Lung (tissue), 12 donors: ENCODE data around the gene ST8SIA4. TPM values are rescaled to one million over a fixed set of nuclear protein-coding genes. Genes with fewer than 3 reads are reported as not detected.

Experiments
- ATAC-seq: fragments of 200-7000 bp; cut with Tn5 transposase; one replicate; pipeline ENCODE4 v1.9.1; 2020; ENCODE audit warnings: moderate number of reproducible peaks; ENCODE audit not compliant: insufficient read depth, low FRiP score
- DNase-seq, 3 donors: peaks; one replicate each; pipeline ENCODE4 v3.0.0-alpha.2; 2013 to 2017
- H3K27ac ChIP-seq, 2 donors: one replicate each; pipeline ENCODE4 v1.5.1; 2013; ENCODE audit warnings: mild to moderate bottlenecking in 2 of 2, moderate library complexity in 2 of 2, control low read depth in 1 of 2, inconsistent platforms in 1 of 2, low read depth in 1 of 2, low read length in 1 of 2
- H3K27me3 ChIP-seq, 3 donors: one replicate each; pipeline ENCODE4 v1.5.1; 2013; ENCODE audit warnings: low read length in 2 of 3; ENCODE audit not compliant: control insufficient read depth in 3 of 3, insufficient read depth in 3 of 3
- H3K36me3 ChIP-seq, 4 donors: one replicate each; pipeline ENCODE4 v1.5.1; 2013; ENCODE audit warnings: low read length in 4 of 4, mild to moderate bottlenecking in 1 of 4, moderate library complexity in 1 of 4; ENCODE audit not compliant: control insufficient read depth in 4 of 4, insufficient read depth in 4 of 4
- H3K4me1 ChIP-seq, 5 donors: one replicate each; pipeline ENCODE4 v1.5.1; 2013; ENCODE audit warnings: low read length in 5 of 5, mild to moderate bottlenecking in 2 of 5, moderate library complexity in 1 of 5; ENCODE audit not compliant: control insufficient read depth in 5 of 5, insufficient read depth in 5 of 5
- H3K4me3 ChIP-seq: one replicate; pipeline ENCODE4 v1.5.1; 2013; ENCODE audit warnings: mild to moderate bottlenecking, control low read depth, moderate library complexity
- H3K9ac ChIP-seq, 2 donors: one replicate each; pipeline ENCODE4 v1.5.1; 2013; ENCODE audit warnings: low read length in 2 of 2, control low read depth in 1 of 2; ENCODE audit not compliant: insufficient read depth in 1 of 2
- H3K9me3 ChIP-seq, 4 donors: one replicate each; pipeline ENCODE4 v1.5.1; 2013; ENCODE audit warnings: low read length in 3 of 4, mild to moderate bottlenecking in 1 of 4, moderate library complexity in 1 of 4; ENCODE audit not compliant: control insufficient read depth in 4 of 4, insufficient read depth in 3 of 4
- WGBS, 2 donors: extraction: QIAGEN DNeasy Blood & Tissue Kit; methylation state at CpG; one replicate each; pipeline ENCODE4 v1.1.7; 2013; 5-methylcytosine and 5-hydroxymethylcytosine counted together
- polyA plus RNA-seq, 2 donors: library from polyadenylated mRNA; stranded (reverse); fragments of 200-250 nt; gene quantifications; one replicate each; pipeline ENCODE4 v1.2.1, GENCODE V29; 2013
- total RNA-seq, 2 donors: library from RNA; depleted of rRNA in 1 of 2; stranded (reverse); fragments of >200 nt in 1 of 2; gene quantifications; one replicate each; pipeline ENCODE4 v1.2.1, GENCODE V29; 2014 to 2021
- TF ChIP-seq, protein P1 (sequence below): IDR thresholded peaks from 2 replicates; pipeline ENCODE4 v1.5.1; 2012; ENCODE audit warnings: mild to moderate bottlenecking; ENCODE audit errors: control extremely low read depth, extremely low read depth
- donor health status: control.
- donor health status: control.
- donor health status: Bipolar disorder and iron deficiency.
- donor health status: healthy.
- donor health status: DM: yes; HTN: yes; CAD: no.

Gene ST8SIA4
- total and polyA plus RNA-seq, 4 donors = 4.2 to 22.1 (median 14.2) TPM

DNA sequence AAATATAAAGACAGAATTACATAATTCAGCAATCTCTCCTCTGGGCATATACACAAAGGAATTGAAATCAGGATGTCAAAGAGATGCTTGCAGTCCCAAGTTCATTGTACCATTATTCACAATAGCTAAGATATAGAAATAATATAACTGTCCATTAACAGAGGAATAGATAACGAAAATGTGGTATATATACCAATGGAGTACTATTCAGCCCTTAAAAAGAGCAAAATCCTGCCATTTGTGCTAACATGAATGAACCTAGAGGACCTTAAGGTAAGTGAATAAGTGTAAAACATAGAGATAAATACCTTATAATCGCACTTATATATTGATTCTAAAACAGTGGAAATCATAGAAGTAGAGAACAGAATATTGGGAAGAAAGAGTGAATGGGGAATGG is 7.0 kb downstream of the ST8SIA4 start:
- no peak overlapping the region for H3K4me3 ChIP-seq
- TF ChIP-seq, protein P1, sequence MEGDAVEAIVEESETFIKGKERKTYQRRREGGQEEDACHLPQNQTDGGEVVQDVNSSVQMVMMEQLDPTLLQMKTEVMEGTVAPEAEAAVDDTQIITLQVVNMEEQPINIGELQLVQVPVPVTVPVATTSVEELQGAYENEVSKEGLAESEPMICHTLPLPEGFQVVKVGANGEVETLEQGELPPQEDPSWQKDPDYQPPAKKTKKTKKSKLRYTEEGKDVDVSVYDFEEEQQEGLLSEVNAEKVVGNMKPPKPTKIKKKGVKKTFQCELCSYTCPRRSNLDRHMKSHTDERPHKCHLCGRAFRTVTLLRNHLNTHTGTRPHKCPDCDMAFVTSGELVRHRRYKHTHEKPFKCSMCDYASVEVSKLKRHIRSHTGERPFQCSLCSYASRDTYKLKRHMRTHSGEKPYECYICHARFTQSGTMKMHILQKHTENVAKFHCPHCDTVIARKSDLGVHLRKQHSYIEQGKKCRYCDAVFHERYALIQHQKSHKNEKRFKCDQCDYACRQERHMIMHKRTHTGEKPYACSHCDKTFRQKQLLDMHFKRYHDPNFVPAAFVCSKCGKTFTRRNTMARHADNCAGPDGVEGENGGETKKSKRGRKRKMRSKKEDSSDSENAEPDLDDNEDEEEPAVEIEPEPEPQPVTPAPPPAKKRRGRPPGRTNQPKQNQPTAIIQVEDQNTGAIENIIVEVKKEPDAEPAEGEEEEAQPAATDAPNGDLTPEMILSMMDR = no peak
- 92 to 98% methylated on average over 2 of the region's 2 CpGs for WGBS, 2 donors

DNA sequence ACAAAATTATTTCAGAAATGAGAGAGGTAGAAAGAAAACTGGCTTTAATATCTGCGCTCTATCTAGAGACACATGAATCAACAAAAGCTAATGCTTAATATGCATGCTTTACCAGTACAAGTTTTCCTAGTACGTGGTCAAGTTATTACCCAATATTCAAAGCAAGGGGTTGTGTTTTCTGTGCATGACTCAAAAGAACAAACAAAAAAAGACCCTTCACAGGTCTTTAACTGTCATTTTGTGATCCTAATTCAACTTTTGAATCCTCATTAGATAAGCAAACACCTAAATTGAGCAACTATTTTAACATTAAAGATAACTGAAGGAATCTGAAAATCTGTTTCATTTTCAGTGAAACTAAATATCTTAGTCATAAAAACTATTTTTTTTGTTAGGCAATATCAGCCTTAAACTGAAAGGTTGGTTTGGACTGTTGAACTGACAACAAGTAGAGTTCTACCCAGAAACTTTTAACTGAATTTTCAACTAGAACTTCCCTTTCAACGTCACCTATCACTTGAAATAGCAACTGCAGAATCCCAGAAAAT is 12.5 kb downstream of the ST8SIA4 start:
- WGBS, 2 donors = 19 to 24% methylated on average over 3 of the region's 3 CpGs
- peaks cover 0 to 9% (median 2%) of the 10 kb centered on the region in 5 donors for H3K4me1 ChIP-seq
- no peak overlapping the region for H3K4me3 ChIP-seq
- H3K27ac ChIP-seq = no peak overlapping the region
- ATAC-seq = peak; percentile 69
- peak overlapping the region; percentile 11 to 77 for H3K9ac ChIP-seq
- H3K9me3 ChIP-seq = no peaks in the 10 kb centered on the region
- peak in 1 of 3 donors; percentile 78 for DNase-seq
- H3K36me3 ChIP-seq = peaks cover 0 to 3% (median 0%) of the 10 kb centered on the region in 4 donors
- no peaks in the 10 kb centered on the region for H3K27me3 ChIP-seq
- TF ChIP-seq, protein P1 = no peak

More for the DNA sequence above, 7.0 kb downstream of the ST8SIA4 start:
- ATAC-seq = no peak
- no peak overlapping the region for H3K9ac ChIP-seq
- no peaks in the 10 kb centered on the region for H3K36me3 ChIP-seq
- no peaks in the 10 kb centered on the region for H3K27me3 ChIP-seq
- H3K9me3 ChIP-seq = peaks cover 0 to 1% (median 0%) of the 10 kb centered on the region in 4 donors
- H3K27ac ChIP-seq = no peak overlapping the region
- DNase-seq = no peak
- peaks cover 0 to 11% (median 0%) of the 10 kb centered on the region in 5 donors for H3K4me1 ChIP-seq

DNA sequence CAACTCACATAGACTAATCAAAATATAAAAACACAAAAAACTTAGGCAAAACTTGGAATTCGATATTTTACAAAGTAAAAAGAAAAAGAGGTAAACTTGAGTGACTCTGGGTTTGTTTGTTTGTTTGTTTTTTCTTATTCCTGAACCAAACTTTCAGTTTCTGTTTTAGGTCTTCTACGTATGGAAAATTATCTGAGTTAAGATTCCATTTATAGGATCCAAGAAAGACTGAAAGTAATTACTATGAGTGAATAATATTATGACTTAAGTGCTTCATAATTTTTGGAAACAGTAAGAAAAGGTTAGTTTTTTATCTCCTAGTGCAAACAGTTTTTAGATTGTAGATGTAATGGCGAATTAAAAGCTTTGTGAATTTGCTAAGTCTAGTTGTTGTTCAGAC is 13.2 kb downstream of the ST8SIA4 start:
- no peak overlapping the region for H3K4me3 ChIP-seq
- H3K27ac ChIP-seq = no peak overlapping the region
- ATAC-seq (no peak), DNase-seq (peak in 2 of 3 donors; percentile 70 to 80)
- H3K27me3 ChIP-seq = no peaks in the 10 kb centered on the region
- peak overlapping the region; percentile 11 to 77 for H3K9ac ChIP-seq
- H3K9me3 ChIP-seq = no peaks in the 10 kb centered on the region
- peaks cover 0 to 3% (median 0%) of the 10 kb centered on the region in 4 donors for H3K36me3 ChIP-seq
- 41 to 51% methylated on average over 3 of the region's 3 CpGs for WGBS, 2 donors
- peaks cover 0 to 9% (median 2%) of the 10 kb centered on the region in 5 donors for H3K4me1 ChIP-seq
- TF ChIP-seq, protein P1 = no peak
